ENCODE results near the gene CD164L2.

CD164L2 gene

DNA sequence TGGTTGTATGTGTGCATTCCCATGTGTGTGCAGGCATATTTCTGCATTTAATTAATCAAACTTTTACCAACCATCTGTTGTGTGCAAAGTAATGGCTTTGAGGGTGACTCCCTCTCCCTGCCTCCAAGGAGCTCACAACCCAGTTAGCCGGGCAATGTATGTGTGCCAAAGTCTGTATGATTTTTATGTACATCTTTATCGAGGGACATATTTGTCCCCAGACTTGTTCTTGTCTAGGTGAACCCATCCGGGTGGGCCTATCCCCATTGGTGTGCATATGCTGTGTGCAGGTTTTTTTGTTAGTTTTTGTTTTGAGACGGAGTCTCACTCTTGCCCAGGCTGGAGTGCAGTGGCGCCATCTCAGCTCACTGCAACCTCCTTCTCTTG, 39.5 kb downstream of the CD164L2 start:
- peak overlapping the region; percentile 76 for H3K4me3 ChIP-seq (ENCODE audit: low read depth, low read length)
- TF ChIP-seq, protein P1, sequence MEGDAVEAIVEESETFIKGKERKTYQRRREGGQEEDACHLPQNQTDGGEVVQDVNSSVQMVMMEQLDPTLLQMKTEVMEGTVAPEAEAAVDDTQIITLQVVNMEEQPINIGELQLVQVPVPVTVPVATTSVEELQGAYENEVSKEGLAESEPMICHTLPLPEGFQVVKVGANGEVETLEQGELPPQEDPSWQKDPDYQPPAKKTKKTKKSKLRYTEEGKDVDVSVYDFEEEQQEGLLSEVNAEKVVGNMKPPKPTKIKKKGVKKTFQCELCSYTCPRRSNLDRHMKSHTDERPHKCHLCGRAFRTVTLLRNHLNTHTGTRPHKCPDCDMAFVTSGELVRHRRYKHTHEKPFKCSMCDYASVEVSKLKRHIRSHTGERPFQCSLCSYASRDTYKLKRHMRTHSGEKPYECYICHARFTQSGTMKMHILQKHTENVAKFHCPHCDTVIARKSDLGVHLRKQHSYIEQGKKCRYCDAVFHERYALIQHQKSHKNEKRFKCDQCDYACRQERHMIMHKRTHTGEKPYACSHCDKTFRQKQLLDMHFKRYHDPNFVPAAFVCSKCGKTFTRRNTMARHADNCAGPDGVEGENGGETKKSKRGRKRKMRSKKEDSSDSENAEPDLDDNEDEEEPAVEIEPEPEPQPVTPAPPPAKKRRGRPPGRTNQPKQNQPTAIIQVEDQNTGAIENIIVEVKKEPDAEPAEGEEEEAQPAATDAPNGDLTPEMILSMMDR (IDR thresholded peaks at IDR 0.05; ENCODE audit: low read depth, low read length, missing control alignments): no peak
- no peak for DNase-seq (ENCODE audit: low read depth)

DNA sequence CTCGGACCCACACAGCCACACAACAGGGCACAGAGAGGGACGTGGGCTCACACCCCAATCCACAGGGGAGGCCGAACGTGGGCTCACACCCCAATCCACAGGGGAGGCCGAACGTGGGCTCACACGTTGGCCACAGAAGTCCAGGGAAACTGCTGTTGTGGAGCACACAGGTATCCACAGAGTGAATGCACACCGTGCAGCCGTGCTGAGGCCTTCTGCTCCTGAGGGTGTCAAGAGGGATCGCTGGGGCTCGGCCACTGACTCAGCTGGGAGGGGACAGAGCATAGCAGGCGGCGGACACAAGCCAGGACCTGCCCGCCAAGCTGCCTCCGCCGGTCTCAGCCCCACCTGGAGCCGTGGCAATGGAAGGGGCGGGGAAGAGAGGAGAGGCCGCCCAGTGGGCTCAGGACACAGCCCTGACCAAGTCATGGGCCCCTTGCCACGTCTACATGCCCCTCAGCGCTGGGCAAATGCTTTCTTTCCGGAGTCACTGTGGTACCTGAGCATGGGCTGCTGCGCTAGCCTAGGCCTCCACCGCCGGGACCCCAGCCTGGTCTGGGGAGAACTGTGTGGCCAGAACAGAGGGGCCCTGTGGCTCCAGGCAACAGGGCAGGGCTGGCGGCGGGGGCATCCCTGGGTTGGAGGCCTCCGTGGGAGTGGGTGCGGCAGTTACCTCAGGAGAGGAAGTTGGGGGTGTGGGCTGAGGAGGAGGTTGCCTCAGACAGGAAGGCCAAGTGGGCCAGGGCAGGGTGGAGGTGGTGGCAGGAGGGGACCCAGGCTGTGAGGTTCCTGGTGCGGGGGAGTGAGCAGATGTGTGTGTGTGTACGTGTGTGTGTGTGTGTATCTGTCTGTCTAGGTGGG, 40.1 kb downstream of the CD164L2 start:
- TF ChIP-seq, protein P1 (IDR thresholded peaks at IDR 0.05; ENCODE audit: low read depth, low read length, missing control alignments): no peak
- peak overlapping the region; percentile 76 for H3K4me3 ChIP-seq (ENCODE audit: low read depth, low read length)
- DNase-seq (ENCODE audit: low read depth): no peak

DNA sequence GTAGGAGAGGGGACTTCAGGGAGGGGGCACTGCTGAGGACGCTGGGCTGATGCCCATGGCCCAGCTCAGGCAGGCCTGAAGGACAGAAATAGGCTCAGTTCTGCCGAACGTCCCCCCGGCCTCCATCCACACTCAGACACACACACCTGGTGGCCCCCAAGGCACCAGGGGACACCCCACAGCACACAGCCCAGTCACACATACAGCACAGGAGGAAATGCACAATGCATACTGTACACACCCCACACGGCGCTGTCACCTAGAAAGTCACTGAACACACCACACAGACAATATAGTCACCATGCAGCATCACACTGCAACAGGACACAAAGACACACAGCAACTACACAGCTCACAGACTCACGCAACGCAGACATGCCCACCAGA, 40.7 kb downstream of the CD164L2 start:
- no peak for DNase-seq (ENCODE audit: low read depth)
- TF ChIP-seq, protein P1 (IDR thresholded peaks at IDR 0.05; ENCODE audit: low read depth, low read length, missing control alignments): no peak
- peak overlapping the region; percentile 76 for H3K4me3 ChIP-seq (ENCODE audit: low read depth, low read length)

DNA sequence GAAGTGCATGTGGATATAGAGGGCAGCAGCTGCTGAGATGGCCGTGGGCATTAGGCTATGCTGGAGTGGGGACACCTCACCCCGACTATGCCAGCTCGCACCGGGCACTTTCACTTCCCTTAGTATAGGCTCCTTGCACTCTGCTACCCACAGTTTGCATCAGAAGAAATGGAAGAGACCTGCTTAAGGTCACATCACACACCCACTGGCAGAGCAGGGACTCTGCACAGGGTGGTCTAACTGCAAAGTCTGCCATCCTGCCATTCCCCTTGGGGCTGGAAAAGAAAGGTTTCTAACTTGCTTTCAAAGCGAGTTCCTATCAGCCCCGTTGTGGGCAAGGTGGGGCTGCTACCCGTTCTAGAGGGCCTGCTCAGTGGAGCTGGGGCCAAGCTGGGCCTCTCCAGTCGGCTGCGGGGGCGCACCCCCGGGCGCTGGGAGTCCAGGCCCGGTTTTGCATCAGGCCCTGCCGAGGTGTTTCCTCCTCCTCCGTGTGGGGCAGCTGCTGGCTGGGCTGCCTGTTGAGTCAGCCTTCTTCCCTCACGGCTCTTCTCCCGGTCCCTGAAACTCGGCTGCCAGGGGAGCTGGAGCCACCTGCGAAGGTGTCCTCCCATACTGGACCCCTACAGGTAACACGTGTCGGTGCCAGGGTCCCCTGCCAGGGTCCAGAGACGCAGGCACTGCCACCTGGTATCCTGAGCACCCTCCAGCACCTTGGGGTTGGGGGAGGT, 41.4 kb downstream of the CD164L2 start, which contains the start of gene SYTL1:
SYTL1 (plus strand) TSS at position 498 of the 728 bp plus-strand sequence. CDS start 3,313 bp downstream, outside the sequence.
- peak within 1 kb of the TSS; percentile 76 for H3K4me3 ChIP-seq (ENCODE audit: low read depth, low read length)
- no peak for DNase-seq (ENCODE audit: low read depth)
- TF ChIP-seq, protein P1 (IDR thresholded peaks at IDR 0.05; ENCODE audit: low read depth, low read length, missing control alignments): no peak

DNA sequence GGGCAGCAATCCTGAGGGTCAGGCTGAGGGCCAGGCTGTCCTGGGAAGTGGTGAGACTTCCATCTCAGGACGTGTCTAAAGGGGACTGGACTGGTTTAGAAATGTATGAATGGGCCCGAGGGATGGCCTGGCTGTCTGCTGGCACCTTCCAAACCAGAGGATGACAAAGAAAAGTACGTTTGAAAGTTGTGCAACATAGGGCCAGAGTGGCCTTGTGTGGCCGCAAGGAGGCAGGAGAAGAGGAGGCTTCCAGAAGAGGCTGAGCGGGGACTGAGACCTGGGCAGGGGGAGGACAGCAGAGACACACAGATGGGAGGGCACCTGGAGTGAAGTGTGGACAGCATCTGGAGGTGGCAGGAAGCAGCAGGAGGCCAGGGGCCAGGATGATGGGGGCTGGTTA, 43.9 kb downstream of the CD164L2 start:
- TF ChIP-seq, protein P1 (IDR thresholded peaks at IDR 0.05; ENCODE audit: low read depth, low read length, missing control alignments): no peak
- H3K4me3 ChIP-seq (ENCODE audit: low read depth, low read length): no peak overlapping the region
- DNase-seq (ENCODE audit: low read depth): no peak

DNA sequence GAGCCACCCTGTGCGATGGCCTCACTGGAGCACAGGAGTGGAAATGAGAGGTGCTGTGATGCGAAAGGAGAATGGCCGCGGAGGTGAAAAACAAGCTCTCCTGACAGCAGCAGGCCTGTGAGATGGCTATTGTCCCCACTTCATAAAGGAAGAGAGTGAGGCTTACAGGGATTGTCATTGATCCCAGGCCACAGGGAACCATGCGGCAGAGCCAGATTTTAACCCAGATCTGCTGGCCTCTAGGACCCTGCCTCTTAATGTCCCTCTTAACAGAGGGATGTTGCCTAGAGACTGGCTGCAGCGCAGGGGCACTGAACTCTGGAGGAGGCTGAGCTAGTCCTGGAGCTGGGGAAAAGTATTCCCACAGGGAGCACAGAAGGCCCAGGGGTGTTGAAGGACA, 44.4 kb downstream of the CD164L2 start:
- DNase-seq (ENCODE audit: low read depth): no peak
- TF ChIP-seq, protein P1 (IDR thresholded peaks at IDR 0.05; ENCODE audit: low read depth, low read length, missing control alignments): no peak
- H3K4me3 ChIP-seq (ENCODE audit: low read depth, low read length): no peak overlapping the region
